Thymus (tissue), 11 donors: ENCODE data around the gene NRXN2. TPM values are rescaled to one million over a fixed set of nuclear protein-coding genes. Genes with fewer than 3 reads are reported as not detected.
A peak's percentile ranks its signal among the peaks of the same experiment; 100 is the strongest.
"Not testable (repeated sequence)": the region's sequence is repeated elsewhere in the genome, so short reads cannot be mapped to it uniquely, and the experiment has no call there.

Experiments
- DNase-seq, 9 donors: peaks; one replicate each; pipeline ENCODE4 v3.0.0-alpha.2; 2013; ENCODE audit warnings: low spot score in 9 of 9, low read depth in 6 of 9, missing footprints in 1 of 9
- H3K27ac ChIP-seq, 2 donors: one replicate each; pipeline ENCODE4 v1.5.1; 2013; ENCODE audit warnings: control low read depth in 1 of 2, low read depth in 1 of 2, low read length in 1 of 2, mild to moderate bottlenecking in 1 of 2, moderate library complexity in 1 of 2
- H3K27me3 ChIP-seq, 2 donors: one replicate each; pipeline ENCODE4 v1.5.1; 2013; ENCODE audit warnings: low read length in 1 of 2; ENCODE audit not compliant: control insufficient read depth in 2 of 2, insufficient read depth in 1 of 2
- H3K36me3 ChIP-seq, 2 donors: one replicate each; pipeline ENCODE4 v1.5.1; 2013; ENCODE audit warnings: low read length in 1 of 2, mild to moderate bottlenecking in 1 of 2, moderate library complexity in 1 of 2; ENCODE audit not compliant: control insufficient read depth in 2 of 2, insufficient read depth in 2 of 2
- H3K4me1 ChIP-seq, 2 donors: one replicate each; pipeline ENCODE4 v1.5.1; 2013; ENCODE audit warnings: low read length in 2 of 2; ENCODE audit not compliant: control insufficient read depth in 2 of 2, insufficient read depth in 2 of 2
- H3K4me3 ChIP-seq, 2 donors: one replicate each; pipeline ENCODE4 v1.5.1; 2013; ENCODE audit warnings: low read length in 2 of 2, control low read depth in 1 of 2, mild to moderate bottlenecking in 1 of 2
- H3K9me3 ChIP-seq, 2 donors: one replicate each; pipeline ENCODE4 v1.5.1; 2013; ENCODE audit warnings: low read length in 1 of 2, mild to moderate bottlenecking in 1 of 2; ENCODE audit not compliant: control insufficient read depth in 2 of 2, insufficient read depth in 1 of 2
- WGBS: extraction: QIAGEN DNeasy Blood & Tissue Kit; methylation state at CpG from one replicate; pipeline ENCODE4 v1.1.7; 2013; 5-methylcytosine and 5-hydroxymethylcytosine counted together
- polyA plus RNA-seq: library from polyadenylated mRNA; stranded (reverse); fragments of 200-250 nt; gene quantifications from one replicate; pipeline ENCODE4 v1.2.3, GENCODE V29; 2013
- total RNA-seq: library from RNA; stranded (reverse); fragments of 120-200 nt; gene quantifications from one replicate; pipeline ENCODE4 v1.2.4, GENCODE V29; 2013
- donor health status: healthy.

Gene NRXN2
- total and polyA plus RNA-seq, 2 donors = 0.85 to 1.6 TPM

GRCh38 chr11:64664236-64664870, 58.6 kb downstream of the NRXN2 start:
- H3K4me3 ChIP-seq, H3K9me3 ChIP-seq, H3K36me3 ChIP-seq, H3K27ac ChIP-seq, H3K27me3 ChIP-seq, DNase-seq: not testable (repeated sequence)
- H3K4me1 ChIP-seq = peaks cover 0 to 10% of the 10 kb centered on the region in 2 donors
- WGBS = 64% methylated on average over 15 of the region's 15 CpGs

GRCh38 chr11:64663656-64664055, 59.3 kb downstream of the NRXN2 start:
- no peaks in the 10 kb centered on the region for H3K36me3 ChIP-seq
- peaks cover 0 to 17% of the 10 kb centered on the region in 2 donors for H3K4me1 ChIP-seq
- no peak overlapping the region for H3K4me3 ChIP-seq
- no peaks in the 10 kb centered on the region for H3K27me3 ChIP-seq
- no peaks in the 10 kb centered on the region for H3K9me3 ChIP-seq
- H3K27ac ChIP-seq = no peak overlapping the region
- DNase-seq = no peak
- 98% methylated on average over 4 of the region's 4 CpGs for WGBS

GRCh38 chr11:64661614-64662013, 61.4 kb downstream of the NRXN2 start:
- Histone ChIP-seq H3K4me3 (no peak overlapping the region), H3K27me3 (no peaks in the 10 kb centered on the region), H3K4me1 (peaks cover 20 to 38% of the 10 kb centered on the region in 2 donors), H3K27ac (no peak overlapping the region), H3K9me3 (no peaks in the 10 kb centered on the region), H3K36me3 (no peaks in the 10 kb centered on the region)
- DNase-seq = no peak
- 95% methylated on average over 7 of the region's 7 CpGs for WGBS

GRCh38 chr11:64661146-64661545, 61.9 kb downstream of the NRXN2 start:
- Histone ChIP-seq H3K4me3 (no peak overlapping the region), H3K4me1 (peaks cover 23 to 42% of the 10 kb centered on the region in 2 donors), H3K27me3 (no peaks in the 10 kb centered on the region), H3K9me3 (no peaks in the 10 kb centered on the region), H3K27ac (no peak overlapping the region), H3K36me3 (no peaks in the 10 kb centered on the region)
- no peak for DNase-seq
- 91% methylated on average over 6 of the region's 6 CpGs for WGBS

GRCh38 chr11:64660706-64661105, 62.3 kb downstream of the NRXN2 start:
- Histone ChIP-seq H3K4me3 (no peak overlapping the region), H3K36me3 (no peaks in the 10 kb centered on the region), H3K27me3 (no peaks in the 10 kb centered on the region), H3K9me3 (no peaks in the 10 kb centered on the region), H3K4me1 (peaks cover 23 to 47% of the 10 kb centered on the region in 2 donors), H3K27ac (no peak overlapping the region)
- DNase-seq = no peak
- 97% methylated on average over 19 of the region's 19 CpGs for WGBS

- Histone ChIP-seq H3K4me3 (no peak overlapping the region), H3K9me3 (no peaks in the 10 kb centered on the region), H3K27ac (no peak overlapping the region), H3K36me3 (no peaks in the 10 kb centered on the region), H3K4me1 (peaks cover 23 to 49% of the 10 kb centered on the region in 2 donors), H3K27me3 (no peaks in the 10 kb centered on the region)
- DNase-seq = no peak
- 97% methylated on average over 10 of the region's 10 CpGs for WGBS
Measured at GRCh38 chr11:64660205-64660604, 62.8 kb downstream of the NRXN2 start.

GRCh38 chr11:64659417-64660144, 63.4 kb downstream of the NRXN2 start:
- H3K36me3 ChIP-seq = no peaks in the 10 kb centered on the region
- peaks cover 23 to 54% of the 10 kb centered on the region in 2 donors for H3K4me1 ChIP-seq
- no peaks in the 10 kb centered on the region for H3K27me3 ChIP-seq
- H3K27ac ChIP-seq = no peak overlapping the region
- 96% methylated on average over 9 of the region's 9 CpGs for WGBS
- no peak overlapping the region for H3K4me3 ChIP-seq
- H3K9me3 ChIP-seq = no peaks in the 10 kb centered on the region
- no peak for DNase-seq

- peak overlapping the region in 1 of 2 donors; percentile 71 for H3K27ac ChIP-seq
- no peaks in the 10 kb centered on the region for H3K27me3 ChIP-seq
- DNase-seq = peak in 2 of 9 donors; percentile 32 to 69
- WGBS = 10% methylated on average over 2 of the region's 2 CpGs
- H3K4me1 ChIP-seq = peaks cover 23 to 61% of the 10 kb centered on the region in 2 donors
- H3K9me3 ChIP-seq = no peaks in the 10 kb centered on the region
- no peak overlapping the region for H3K4me3 ChIP-seq
- H3K36me3 ChIP-seq = no peaks in the 10 kb centered on the region
Measured at GRCh38 chr11:64658265-64658664, 64.7 kb downstream of the NRXN2 start.

GRCh38 chr11:64656862-64657261, 66.1 kb downstream of the NRXN2 start:
- no peak overlapping the region for H3K4me3 ChIP-seq
- no peaks in the 10 kb centered on the region for H3K27me3 ChIP-seq
- H3K27ac ChIP-seq = peak overlapping the region in 1 of 2 donors; percentile 10
- H3K4me1 ChIP-seq = peaks cover 23 to 66% of the 10 kb centered on the region in 2 donors
- DNase-seq = no peak
- 84% methylated on average over 6 of the region's 6 CpGs for WGBS
- no peaks in the 10 kb centered on the region for H3K36me3 ChIP-seq
- no peaks in the 10 kb centered on the region for H3K9me3 ChIP-seq
